RWPE2 (cell line): ENCODE measurements around the gene COMMD1.
"Not testable (repeated sequence)": the region's sequence is repeated elsewhere in the genome, so short reads cannot be mapped to it uniquely, and the experiment has no call there.

Experiments used
- ATAC-seq: fragments of 200-7000 bp; cut with Tn5 transposase; 3 replicates; pipeline ENCODE4 v1.9.1; 2021; ENCODE audit warnings: low read depth
- DNase-seq: peaks from one replicate; pipeline ENCODE4 v3.0.0-alpha.2; 2020; ENCODE audit warnings: low spot score
- H3K27ac ChIP-seq: fragments of 450-650 bp; 2 replicates; pipeline ENCODE4 v1.5.1; 2017; ENCODE audit warnings: mild to moderate bottlenecking; ENCODE audit not compliant: poor library complexity, severe bottlenecking
- H3K27me3 ChIP-seq: fragments of 250-450 bp; sonication (Bioruptor Pico); 2 replicates; pipeline ENCODE4 v1.5.1; 2021; ENCODE audit warnings: mild to moderate bottlenecking, moderate library complexity; ENCODE audit not compliant: insufficient read depth, poor library complexity, severe bottlenecking
- H3K36me3 ChIP-seq: fragments of 250-450 bp; sonication (Bioruptor Pico); 2 replicates; pipeline ENCODE4 v1.5.1; 2020; ENCODE audit warnings: low read depth, mild to moderate bottlenecking, moderate library complexity
- H3K4me1 ChIP-seq: fragments of 250-450 bp; sonication (Bioruptor Pico); 2 replicates; pipeline ENCODE4 v1.5.1; 2021; ENCODE audit warnings: mild to moderate bottlenecking, moderate library complexity; ENCODE audit not compliant: insufficient read depth, poor library complexity, severe bottlenecking
- H3K4me3 ChIP-seq: fragments of 250-450 bp; sonication (Bioruptor Pico); 2 replicates; pipeline ENCODE4 v1.5.1; 2021; ENCODE audit warnings: mild to moderate bottlenecking, moderate library complexity; ENCODE audit not compliant: severe bottlenecking
- H3K9me3 ChIP-seq: fragments of 250-450 bp; sonication (Bioruptor Pico); 2 replicates; pipeline ENCODE4 v1.5.1; 2021; ENCODE audit warnings: mild to moderate bottlenecking, moderate library complexity; ENCODE audit not compliant: severe bottlenecking
- CTCF ChIP-seq: fragments of 450-650 bp; IDR thresholded peaks from one replicate; pipeline ENCODE4 v1.5.1; 2017; ENCODE audit warnings: mild to moderate bottlenecking, moderate library complexity; ENCODE audit not compliant: poor library complexity, severe bottlenecking

Gene COMMD1

DNA sequence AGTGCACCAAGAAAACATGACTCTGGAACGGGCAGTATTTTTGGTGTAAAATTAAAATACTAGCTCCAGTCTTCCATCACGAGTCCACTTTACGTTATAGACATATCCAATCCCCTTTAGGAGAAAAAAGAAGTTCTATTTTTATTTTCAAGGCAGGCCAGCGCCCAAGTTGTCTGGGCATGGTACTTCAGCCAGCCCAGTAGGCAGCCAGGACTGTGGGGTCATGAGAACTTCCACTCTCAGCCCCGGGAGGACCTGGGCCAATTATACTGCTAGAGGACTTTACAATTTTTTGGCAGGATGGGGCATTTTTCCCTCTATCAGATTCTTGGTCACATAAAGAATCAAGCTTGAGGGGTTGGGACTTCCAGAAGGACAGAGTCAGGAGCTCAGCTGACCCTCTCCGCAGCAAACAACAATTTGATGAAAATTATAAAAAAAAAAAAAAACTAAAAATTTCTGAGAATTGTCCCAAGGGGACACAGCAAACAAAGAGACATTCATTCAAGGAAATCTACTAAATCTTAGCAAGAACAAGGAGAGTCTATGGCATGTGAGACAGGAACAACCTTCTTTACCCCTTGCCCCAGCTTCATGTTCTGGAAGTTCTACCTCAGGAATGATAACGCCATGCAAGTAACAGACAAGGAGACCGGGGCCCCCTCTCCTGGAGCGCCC lies 253.1 kb downstream of the COMMD1 start:
- ATAC-seq: no peak
- no peak for TF ChIP-seq CTCF

DNA sequence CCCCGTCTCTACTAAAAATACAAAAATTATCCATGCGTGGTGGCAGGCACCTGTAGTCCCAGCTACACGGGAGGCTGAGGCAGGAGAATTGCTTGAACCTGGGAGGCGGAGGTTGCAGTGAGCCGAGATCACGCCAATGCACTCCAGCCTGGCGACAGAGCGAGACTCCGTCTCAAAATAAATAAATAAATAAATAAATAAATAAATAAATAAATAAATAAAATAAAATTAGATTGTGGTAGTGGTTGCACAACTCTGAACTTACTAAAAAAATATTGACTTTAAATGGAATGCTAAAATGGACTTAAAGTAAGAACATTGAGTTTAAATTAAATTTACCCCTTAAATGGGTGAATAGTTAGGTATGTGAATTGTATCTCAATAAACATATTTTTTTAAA lies 255.2 kb downstream of the COMMD1 start:
- not testable (repeated sequence) for ATAC-seq, H3K9me3 ChIP-seq, DNase-seq, H3K27ac ChIP-seq, H3K4me1 ChIP-seq, H3K36me3 ChIP-seq, H3K27me3 ChIP-seq, H3K4me3 ChIP-seq

More for the DNA sequence above, 253.1 kb downstream of the COMMD1 start:
- Histone ChIP-seq H3K27me3 (no peaks in the 10 kb centered on the region), H3K4me3 (no peak overlapping the region), H3K27ac (no peak overlapping the region), H3K36me3 (no peaks in the 10 kb centered on the region), H3K4me1 (no peaks in the 10 kb centered on the region), H3K9me3 (no peaks in the 10 kb centered on the region)
- DNase-seq: no peak

DNA sequence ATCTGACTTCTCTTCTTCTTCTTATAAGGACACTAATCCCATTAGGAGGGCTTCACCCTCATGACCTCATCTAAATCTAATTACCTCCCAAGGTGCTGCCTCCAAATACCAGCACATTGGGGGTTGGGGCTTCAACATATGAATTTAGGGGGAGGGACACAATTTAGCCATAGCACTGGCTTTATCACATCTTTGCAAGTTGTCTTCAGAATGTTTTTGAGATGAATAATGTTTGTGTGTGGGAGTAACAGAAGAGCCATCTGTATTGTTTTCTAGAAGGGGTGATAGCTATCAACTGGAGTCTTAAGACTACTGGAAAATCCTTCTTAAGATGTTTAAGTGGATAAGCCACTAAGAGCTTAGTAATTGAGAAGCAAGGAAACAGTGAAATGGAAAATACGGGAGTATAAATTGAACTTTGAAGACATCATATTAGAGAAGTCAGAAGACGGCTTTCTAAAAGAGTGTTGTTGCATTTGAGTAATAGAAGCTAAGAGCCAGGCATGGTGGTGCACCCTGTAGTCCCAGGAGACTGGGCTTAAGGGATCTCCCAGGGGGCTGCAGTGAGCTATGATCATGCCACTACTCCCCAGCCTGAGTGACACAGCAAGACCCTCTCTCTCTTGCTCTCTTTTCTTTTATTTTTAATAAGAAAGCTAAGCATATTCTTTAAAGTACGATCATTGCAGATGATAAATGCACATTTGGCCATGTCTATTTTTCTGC lies 257.8 kb downstream of the COMMD1 start:
- ATAC-seq: no peak
- no peak overlapping the region for H3K4me3 ChIP-seq
- H3K36me3 ChIP-seq: no peaks in the 10 kb centered on the region
- H3K27ac ChIP-seq: no peak overlapping the region
- DNase-seq: no peak
- H3K4me1 ChIP-seq: no peaks in the 10 kb centered on the region
- H3K9me3 ChIP-seq: no peaks in the 10 kb centered on the region
- no peaks in the 10 kb centered on the region for H3K27me3 ChIP-seq
- no peak for TF ChIP-seq CTCF

DNA sequence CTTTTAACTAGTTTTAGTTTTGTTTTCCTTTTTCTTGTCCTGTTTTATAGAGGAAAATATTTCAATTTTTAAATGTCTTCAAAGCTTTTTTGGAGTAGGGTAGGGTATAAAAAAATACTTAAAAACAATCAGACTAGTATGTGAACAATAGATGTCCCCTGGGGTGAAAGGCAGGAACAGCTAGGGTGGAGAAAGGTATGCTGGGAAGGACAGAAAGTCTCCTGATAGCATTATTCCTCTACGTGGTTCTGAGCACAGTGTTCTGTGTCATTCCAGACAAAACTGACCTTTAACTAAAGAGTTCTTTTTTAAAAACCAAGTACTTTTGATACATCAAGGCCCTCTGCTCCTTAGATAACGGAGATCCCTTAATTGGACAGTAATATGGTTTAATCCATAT lies 258.4 kb downstream of the COMMD1 start:
- H3K4me1 ChIP-seq: no peaks in the 10 kb centered on the region
- no peak overlapping the region for H3K4me3 ChIP-seq
- ATAC-seq: no peak
- no peak for TF ChIP-seq CTCF
- H3K36me3 ChIP-seq: no peaks in the 10 kb centered on the region
- no peak overlapping the region for H3K27ac ChIP-seq
- H3K27me3 ChIP-seq: no peaks in the 10 kb centered on the region
- no peak for DNase-seq
- no peaks in the 10 kb centered on the region for H3K9me3 ChIP-seq

DNA sequence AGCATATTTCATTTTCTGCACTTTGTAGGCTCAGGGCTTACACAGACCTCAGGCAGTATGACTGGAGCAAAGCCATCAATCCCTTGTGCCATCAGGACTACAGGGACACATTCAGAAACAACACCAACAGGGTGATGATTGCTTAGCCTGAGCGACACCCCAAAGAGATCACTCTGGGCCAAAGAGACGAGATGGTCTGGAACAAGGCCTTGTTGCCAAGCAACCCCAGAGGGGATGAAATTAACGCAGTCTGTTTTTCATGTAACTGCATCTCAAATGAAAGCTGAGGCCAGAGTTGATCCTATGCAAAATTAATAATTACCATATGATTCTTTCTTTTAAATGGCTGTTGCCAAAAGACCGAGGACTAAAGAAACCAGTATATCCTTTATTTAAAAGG lies 270.3 kb downstream of the COMMD1 start:
- H3K27me3 ChIP-seq: no peaks in the 10 kb centered on the region
- no peaks in the 10 kb centered on the region for H3K4me1 ChIP-seq
- no peak for ATAC-seq
- DNase-seq: no peak
- H3K27ac ChIP-seq: no peak overlapping the region
- no peak for TF ChIP-seq CTCF
- no peak overlapping the region for H3K4me3 ChIP-seq
- no peaks in the 10 kb centered on the region for H3K9me3 ChIP-seq
- no peaks in the 10 kb centered on the region for H3K36me3 ChIP-seq
